Measurements from ENCODE around the gene SLC29A4.

DNA sequence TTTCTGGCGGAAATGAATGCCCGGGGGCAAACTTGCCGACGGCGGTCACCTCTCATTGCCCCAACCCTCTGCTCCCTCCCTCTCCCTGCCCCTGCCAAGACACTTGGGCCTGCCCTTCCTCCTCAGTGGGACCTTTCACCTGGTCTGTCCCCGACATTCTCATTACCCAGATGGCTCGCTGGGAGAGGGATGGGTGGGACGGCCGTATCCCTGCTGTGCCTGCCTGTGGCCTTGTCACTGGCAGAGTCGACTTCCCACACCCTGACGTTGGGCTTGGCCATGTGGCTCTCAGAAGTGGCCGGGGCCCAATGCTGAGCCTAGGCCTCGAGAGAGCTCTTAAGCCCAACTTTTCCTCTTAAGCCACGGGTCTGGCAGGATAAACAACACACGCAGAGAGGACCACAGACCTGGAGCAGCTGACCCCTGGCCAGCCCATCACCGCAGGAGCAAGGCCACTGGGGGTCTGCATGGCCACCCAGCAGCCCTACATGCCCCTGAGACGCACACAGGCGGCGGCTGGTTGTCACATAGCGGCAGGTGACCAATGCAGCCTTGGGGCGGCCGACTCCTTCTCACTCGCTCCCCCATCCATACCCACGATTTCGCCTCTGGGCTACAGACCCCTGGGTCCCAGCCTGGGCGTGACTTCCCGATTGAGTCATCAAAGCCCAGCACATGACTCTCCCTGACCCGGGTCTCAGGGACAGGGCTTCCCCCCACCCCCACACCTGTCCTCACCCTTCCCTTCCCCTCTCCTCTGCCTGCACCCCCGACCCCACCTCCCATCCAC, 40.1 kb downstream of the SLC29A4 start:
- TF ChIP-seq RXRA (IDR thresholded peaks at IDR 0.05) (no peak), TAF1 (conservative IDR thresholded peaks at IDR 0.05) (no peak), GABPA (IDR thresholded peaks at IDR 0.05 in 1 of 2, conservative IDR thresholded peaks at IDR 0.05 in 1 of 2) (no peak), JUND (IDR thresholded peaks at IDR 0.05) (no peak), FOXA1 (IDR thresholded peaks at IDR 0.05) (no peak), RAD21 (IDR thresholded peaks at IDR 0.05) (no peak), SP1 (IDR thresholded peaks at IDR 0.05) (no peak), EGR1 (IDR thresholded peaks at IDR 0.05; ENCODE audit: low read depth in 2 of 2) (no peak)
- TF ChIP-seq, protein P1, sequence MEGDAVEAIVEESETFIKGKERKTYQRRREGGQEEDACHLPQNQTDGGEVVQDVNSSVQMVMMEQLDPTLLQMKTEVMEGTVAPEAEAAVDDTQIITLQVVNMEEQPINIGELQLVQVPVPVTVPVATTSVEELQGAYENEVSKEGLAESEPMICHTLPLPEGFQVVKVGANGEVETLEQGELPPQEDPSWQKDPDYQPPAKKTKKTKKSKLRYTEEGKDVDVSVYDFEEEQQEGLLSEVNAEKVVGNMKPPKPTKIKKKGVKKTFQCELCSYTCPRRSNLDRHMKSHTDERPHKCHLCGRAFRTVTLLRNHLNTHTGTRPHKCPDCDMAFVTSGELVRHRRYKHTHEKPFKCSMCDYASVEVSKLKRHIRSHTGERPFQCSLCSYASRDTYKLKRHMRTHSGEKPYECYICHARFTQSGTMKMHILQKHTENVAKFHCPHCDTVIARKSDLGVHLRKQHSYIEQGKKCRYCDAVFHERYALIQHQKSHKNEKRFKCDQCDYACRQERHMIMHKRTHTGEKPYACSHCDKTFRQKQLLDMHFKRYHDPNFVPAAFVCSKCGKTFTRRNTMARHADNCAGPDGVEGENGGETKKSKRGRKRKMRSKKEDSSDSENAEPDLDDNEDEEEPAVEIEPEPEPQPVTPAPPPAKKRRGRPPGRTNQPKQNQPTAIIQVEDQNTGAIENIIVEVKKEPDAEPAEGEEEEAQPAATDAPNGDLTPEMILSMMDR (IDR thresholded peaks at IDR 0.05; ENCODE audit: low read depth, low read length, missing input control), result no peak
- TF ChIP-seq, protein P2, sequence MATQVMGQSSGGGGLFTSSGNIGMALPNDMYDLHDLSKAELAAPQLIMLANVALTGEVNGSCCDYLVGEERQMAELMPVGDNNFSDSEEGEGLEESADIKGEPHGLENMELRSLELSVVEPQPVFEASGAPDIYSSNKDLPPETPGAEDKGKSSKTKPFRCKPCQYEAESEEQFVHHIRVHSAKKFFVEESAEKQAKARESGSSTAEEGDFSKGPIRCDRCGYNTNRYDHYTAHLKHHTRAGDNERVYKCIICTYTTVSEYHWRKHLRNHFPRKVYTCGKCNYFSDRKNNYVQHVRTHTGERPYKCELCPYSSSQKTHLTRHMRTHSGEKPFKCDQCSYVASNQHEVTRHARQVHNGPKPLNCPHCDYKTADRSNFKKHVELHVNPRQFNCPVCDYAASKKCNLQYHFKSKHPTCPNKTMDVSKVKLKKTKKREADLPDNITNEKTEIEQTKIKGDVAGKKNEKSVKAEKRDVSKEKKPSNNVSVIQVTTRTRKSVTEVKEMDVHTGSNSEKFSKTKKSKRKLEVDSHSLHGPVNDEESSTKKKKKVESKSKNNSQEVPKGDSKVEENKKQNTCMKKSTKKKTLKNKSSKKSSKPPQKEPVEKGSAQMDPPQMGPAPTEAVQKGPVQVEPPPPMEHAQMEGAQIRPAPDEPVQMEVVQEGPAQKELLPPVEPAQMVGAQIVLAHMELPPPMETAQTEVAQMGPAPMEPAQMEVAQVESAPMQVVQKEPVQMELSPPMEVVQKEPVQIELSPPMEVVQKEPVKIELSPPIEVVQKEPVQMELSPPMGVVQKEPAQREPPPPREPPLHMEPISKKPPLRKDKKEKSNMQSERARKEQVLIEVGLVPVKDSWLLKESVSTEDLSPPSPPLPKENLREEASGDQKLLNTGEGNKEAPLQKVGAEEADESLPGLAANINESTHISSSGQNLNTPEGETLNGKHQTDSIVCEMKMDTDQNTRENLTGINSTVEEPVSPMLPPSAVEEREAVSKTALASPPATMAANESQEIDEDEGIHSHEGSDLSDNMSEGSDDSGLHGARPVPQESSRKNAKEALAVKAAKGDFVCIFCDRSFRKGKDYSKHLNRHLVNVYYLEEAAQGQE (IDR thresholded peaks at IDR 0.05), result no peak
- TF ChIP-seq, protein P3, sequence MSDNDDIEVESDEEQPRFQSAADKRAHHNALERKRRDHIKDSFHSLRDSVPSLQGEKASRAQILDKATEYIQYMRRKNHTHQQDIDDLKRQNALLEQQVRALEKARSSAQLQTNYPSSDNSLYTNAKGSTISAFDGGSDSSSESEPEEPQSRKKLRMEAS (IDR thresholded peaks at IDR 0.05), result no peak
- TF ChIP-seq, protein P4, sequence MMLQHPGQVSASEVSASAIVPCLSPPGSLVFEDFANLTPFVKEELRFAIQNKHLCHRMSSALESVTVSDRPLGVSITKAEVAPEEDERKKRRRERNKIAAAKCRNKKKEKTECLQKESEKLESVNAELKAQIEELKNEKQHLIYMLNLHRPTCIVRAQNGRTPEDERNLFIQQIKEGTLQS (IDR thresholded peaks at IDR 0.05), result no peak
